Measurements from ENCODE around the gene TMEM81.

The TMEM81 gene

GRCh38 chr1:205057808-205058575, 26.3 kb downstream of the TMEM81 start:
- DNase-seq: no peak

GRCh38 chr1:205056956-205057568, 27.2 kb downstream of the TMEM81 start:
- DNase-seq: no peak

GRCh38 chr1:205056188-205056611, 28.1 kb downstream of the TMEM81 start:
- DNase-seq: no peak

GRCh38 chr1:205054013-205054412, 30.2 kb downstream of the TMEM81 start:
- no peak for DNase-seq

- DNase-seq: no peak
Observed at GRCh38 chr1:205053296-205053695, 31.0 kb downstream of the TMEM81 start.

GRCh38 chr1:205052690-205053089, 31.6 kb downstream of the TMEM81 start:
- DNase-seq: no peak

- DNase-seq: no peak
Observed at GRCh38 chr1:205049479-205049878, 34.8 kb downstream of the TMEM81 start.

- no peak for DNase-seq
Observed at GRCh38 chr1:205048382-205048781, 35.9 kb downstream of the TMEM81 start.

GRCh38 chr1:205047764-205048231, 36.5 kb downstream of the TMEM81 start:
- no peak for DNase-seq

- no peak for DNase-seq
Observed at GRCh38 chr1:205046870-205047269, 37.4 kb downstream of the TMEM81 start.

GRCh38 chr1:205045146-205045545, 39.1 kb downstream of the TMEM81 start:
- no peak for DNase-seq

- DNase-seq: no peak
Observed at GRCh38 chr1:205044741-205045140, 39.5 kb downstream of the TMEM81 start.

GRCh38 chr1:205043866-205044265, 40.4 kb downstream of the TMEM81 start:
- no peak for DNase-seq

GRCh38 chr1:205042911-205043806, 41.1 kb downstream of the TMEM81 start, which contains the start of gene CNTN2:
Gene CNTN2, plus strand, starts transcription at chr1:205043212. Its CDS starts 9,974 bp downstream, at chr1:205053186.
- DNase-seq: no peak

- DNase-seq: no peak
Observed at GRCh38 chr1:205041998-205042910, 42.0 kb downstream of the TMEM81 start.

- DNase-seq: no peak
Observed at GRCh38 chr1:205041001-205041715, 43.1 kb downstream of the TMEM81 start.

- no peak for DNase-seq
Observed at GRCh38 chr1:205038132-205038786, 46.0 kb downstream of the TMEM81 start.

- DNase-seq: no peak
Observed at GRCh38 chr1:205037539-205037938, 46.7 kb downstream of the TMEM81 start.

Measured in CD4-positive, alpha-beta T cell treated with Interleukin-4 for 4 hours (primary cell).